IPS-20b (cell line): Measurements from ENCODE around the gene JCHAIN.
A peak's percentile ranks its signal among the peaks of the same experiment; 100 is the strongest.

Experiments used
- H3K27ac ChIP-seq: one replicate; pipeline ENCODE4 v1.5.1; 2013; ENCODE audit warnings: low read length
- H3K27me3 ChIP-seq: 2 replicates; pipeline ENCODE4 v1.6.1; 2013; ENCODE audit warnings: mild to moderate bottlenecking, low read length, inconsistent platforms; ENCODE audit not compliant: insufficient read depth
- H3K36me3 ChIP-seq: 2 replicates; pipeline ENCODE4 v1.6.1; 2013; ENCODE audit warnings: low read depth, mild to moderate bottlenecking, inconsistent platforms, low read length, moderate library complexity; ENCODE audit not compliant: insufficient read depth
- H3K4me1 ChIP-seq: 2 replicates; pipeline ENCODE4 v1.6.1; 2013; ENCODE audit warnings: mild to moderate bottlenecking, control low read depth, inconsistent platforms, low read length, moderate library complexity; ENCODE audit not compliant: insufficient read depth
- H3K4me3 ChIP-seq: 2 replicates; pipeline ENCODE4 v1.5.1; 2013; ENCODE audit warnings: mild to moderate bottlenecking, low read length, inconsistent platforms
- H3K9ac ChIP-seq: 2 replicates; pipeline ENCODE4 v1.6.1; 2013; ENCODE audit warnings: low read depth, mild to moderate bottlenecking, inconsistent platforms, low read length, moderate library complexity
- H3K9me3 ChIP-seq: 2 replicates; pipeline ENCODE4 v1.6.1; 2013; ENCODE audit warnings: mild to moderate bottlenecking, low read depth, low read length, inconsistent platforms; ENCODE audit not compliant: insufficient read depth

JCHAIN gene

GRCh38 chr4:70666369-70666768 is at the start of gene JCHAIN:
TSS of gene JCHAIN (minus strand) at chr4:70666508. CDS start at chr4:70666490, 18 bp downstream.
- H3K36me3 ChIP-seq: no peaks in the 10 kb centered on the region

GRCh38 chr4:70715097-70715496 is 48.8 kb upstream of the JCHAIN start:
- no peak overlapping the region for H3K4me3 ChIP-seq
- no peaks in the 10 kb centered on the region for H3K36me3 ChIP-seq
- H3K4me1 ChIP-seq: peaks cover 16% of the 10 kb centered on the region

More at GRCh38 chr4:70666369-70666768, at the start of gene JCHAIN:
- H3K27ac ChIP-seq: no peak within 1 kb of the TSS
- H3K27me3 ChIP-seq: no peaks in the 10 kb centered on the region
- no peak within 1 kb of the TSS for H3K4me3 ChIP-seq
- no peak within 1 kb of the TSS for H3K9ac ChIP-seq
- no peaks in the 10 kb centered on the region for H3K4me1 ChIP-seq
- H3K9me3 ChIP-seq: no peaks in the 10 kb centered on the region

GRCh38 chr4:70714079-70714887 is 48.0 kb upstream of the JCHAIN start:
- no peaks in the 10 kb centered on the region for H3K36me3 ChIP-seq
- no peak overlapping the region for H3K9ac ChIP-seq
- no peak overlapping the region for H3K4me3 ChIP-seq
- H3K9me3 ChIP-seq: no peaks in the 10 kb centered on the region
- peaks cover 22% of the 10 kb centered on the region for H3K4me1 ChIP-seq
- no peak overlapping the region for H3K27ac ChIP-seq
- H3K27me3 ChIP-seq: no peaks in the 10 kb centered on the region

More at GRCh38 chr4:70715097-70715496, 48.8 kb upstream of the JCHAIN start:
- Histone ChIP-seq H3K27ac (no peak overlapping the region), H3K9me3 (no peaks in the 10 kb centered on the region), H3K27me3 (no peaks in the 10 kb centered on the region), H3K9ac (no peak overlapping the region)

DNA sequence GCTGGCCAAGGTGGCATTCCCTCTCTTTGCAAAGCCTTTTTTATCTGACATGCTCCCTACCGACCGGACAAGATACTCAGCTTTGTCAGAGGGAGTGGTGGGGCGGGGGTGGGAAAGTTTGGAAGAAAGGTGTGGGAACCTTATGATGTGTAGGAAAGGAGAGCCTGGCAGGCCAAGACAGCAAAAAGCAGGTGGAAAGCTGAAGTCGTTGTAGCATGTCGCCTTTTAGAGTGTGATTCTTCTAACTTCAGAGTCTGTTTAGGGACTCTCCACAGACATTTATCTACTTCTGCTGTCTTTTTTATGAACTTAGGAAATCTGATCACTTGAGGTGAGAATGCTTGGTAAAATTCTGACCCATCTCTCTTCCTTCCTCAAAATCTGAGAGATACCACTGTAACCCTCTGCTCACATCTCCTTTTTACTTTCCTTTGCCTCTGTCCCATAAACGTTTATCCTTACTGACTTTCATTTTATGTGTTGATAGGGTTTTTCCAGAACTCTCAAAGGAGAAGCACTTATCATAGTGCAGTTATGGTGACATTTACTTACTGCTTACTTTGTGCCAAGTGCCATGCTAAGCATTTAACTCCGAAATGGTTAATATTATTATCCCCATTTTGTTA is 47.3 kb upstream of the JCHAIN start:
- Histone ChIP-seq H3K9me3 (no peaks in the 10 kb centered on the region), H3K4me3 (no peak overlapping the region), H3K27ac (no peak overlapping the region), H3K27me3 (no peaks in the 10 kb centered on the region), H3K9ac (no peak overlapping the region), H3K4me1 (peaks cover 27% of the 10 kb centered on the region), H3K36me3 (no peaks in the 10 kb centered on the region)

GRCh38 chr4:70712604-70713452 is 46.5 kb upstream of the JCHAIN start:
- Histone ChIP-seq H3K9ac (no peak overlapping the region), H3K36me3 (no peaks in the 10 kb centered on the region), H3K9me3 (no peaks in the 10 kb centered on the region), H3K27ac (no peak overlapping the region), H3K4me1 (peaks cover 27% of the 10 kb centered on the region), H3K27me3 (no peaks in the 10 kb centered on the region), H3K4me3 (no peak overlapping the region)

DNA sequence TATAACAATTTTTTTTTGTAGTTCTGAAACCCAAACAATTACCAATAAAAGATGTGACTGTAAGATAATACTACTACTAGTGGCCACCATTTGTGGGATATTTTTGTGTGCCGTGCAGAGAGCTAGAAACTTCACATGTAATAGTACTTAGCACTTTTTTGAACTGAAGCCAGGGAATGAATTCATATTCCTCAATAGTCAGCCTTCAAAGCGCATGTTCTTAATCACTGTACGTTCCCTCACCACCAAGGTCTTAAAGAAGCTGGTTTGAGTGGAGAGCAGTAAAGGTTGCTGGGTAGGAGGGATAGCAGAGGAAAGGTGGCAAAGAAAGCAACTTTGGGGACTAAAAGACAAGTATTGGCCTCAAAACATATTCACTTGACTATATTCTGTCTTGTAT is 45.8 kb upstream of the JCHAIN start:
- H3K4me3 ChIP-seq: no peak overlapping the region
- no peaks in the 10 kb centered on the region for H3K27me3 ChIP-seq
- no peaks in the 10 kb centered on the region for H3K36me3 ChIP-seq
- no peak overlapping the region for H3K9ac ChIP-seq
- no peaks in the 10 kb centered on the region for H3K9me3 ChIP-seq
- H3K4me1 ChIP-seq: peaks cover 27% of the 10 kb centered on the region
- H3K27ac ChIP-seq: no peak overlapping the region

DNA sequence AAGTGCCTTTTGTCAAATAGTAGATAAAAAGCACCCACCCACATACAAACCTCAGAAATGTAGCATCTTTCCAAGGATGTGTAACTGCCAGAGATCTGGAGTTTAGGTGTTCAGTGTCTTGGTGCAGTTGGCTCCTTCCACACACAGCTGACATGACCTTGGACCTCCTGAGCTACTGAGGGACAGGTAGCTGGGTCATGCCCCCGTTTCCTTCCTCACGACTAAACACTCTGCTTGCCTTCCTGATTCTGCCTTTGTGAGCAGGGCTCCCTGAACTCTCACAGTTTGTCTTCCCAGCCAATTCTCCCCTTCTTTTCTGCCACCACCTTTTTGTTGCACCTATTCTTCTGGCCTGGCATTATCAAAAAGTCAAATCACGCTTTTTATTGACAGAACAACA is 45.3 kb upstream of the JCHAIN start:
- no peaks in the 10 kb centered on the region for H3K9me3 ChIP-seq
- H3K9ac ChIP-seq: no peak overlapping the region
- no peak overlapping the region for H3K27ac ChIP-seq
- H3K27me3 ChIP-seq: peaks cover 3% of the 10 kb centered on the region; the same call in 1 of the 2 replicates
- no peak overlapping the region for H3K4me3 ChIP-seq
- no peaks in the 10 kb centered on the region for H3K36me3 ChIP-seq
- H3K4me1 ChIP-seq: peaks cover 28% of the 10 kb centered on the region

- Histone ChIP-seq H3K4me1 (peaks cover 33% of the 10 kb centered on the region), H3K27me3 (peaks cover 12% of the 10 kb centered on the region; the same call in 1 of the 2 replicates), H3K9ac (no peak overlapping the region), H3K27ac (no peak overlapping the region), H3K4me3 (no peak overlapping the region), H3K36me3 (no peaks in the 10 kb centered on the region), H3K9me3 (no peaks in the 10 kb centered on the region)
Observed at GRCh38 chr4:70709611-70710205, 43.4 kb upstream of the JCHAIN start.

- Histone ChIP-seq H3K36me3 (no peaks in the 10 kb centered on the region), H3K4me3 (peak overlapping the region; percentile 81), H3K9ac (peak overlapping the region; percentile 80; the same call in 1 of the 2 replicates), H3K27me3 (peaks cover 12% of the 10 kb centered on the region; the same call in 1 of the 2 replicates), H3K4me1 (peaks cover 22% of the 10 kb centered on the region), H3K9me3 (no peaks in the 10 kb centered on the region), H3K27ac (no peak overlapping the region)
Observed at GRCh38 chr4:70706516-70706915, 40.2 kb upstream of the JCHAIN start.

GRCh38 chr4:70706044-70706461 is 39.7 kb upstream of the JCHAIN start:
- Histone ChIP-seq H3K9me3 (no peaks in the 10 kb centered on the region), H3K4me1 (peaks cover 22% of the 10 kb centered on the region), H3K36me3 (no peaks in the 10 kb centered on the region), H3K27ac (no peak overlapping the region), H3K4me3 (peak overlapping the region; percentile 81), H3K27me3 (peaks cover 12% of the 10 kb centered on the region; the same call in 1 of the 2 replicates), H3K9ac (peak overlapping the region; percentile 80; the same call in 1 of the 2 replicates)
